22Rv1 (cell line): Measurements from ENCODE around the gene ABHD17C.

ENCODE experiments used
- CTCF ChIP-seq: fragments of 450-650 bp; IDR thresholded peaks from 2 replicates; pipeline ENCODE4 v1.5.1; 2017; ENCODE audit warnings: mild to moderate bottlenecking
- ZFX ChIP-seq: fragments of 450-650 bp; IDR thresholded peaks from 2 replicates; pipeline ENCODE4 v1.6.1; 2017; ENCODE audit warnings: antibody characterized with exemption, borderline replicate concordance

GRCh38 chr15:80743189-80743833 lies 48.2 kb downstream of the ABHD17C start:
- no peak for TF ChIP-seq CTCF
- TF ChIP-seq ZFX: no peak
